Measurements from ENCODE around the gene WWP2.
A peak's percentile ranks its signal among the peaks of the same experiment; 100 is the strongest.
"Not testable (repeated sequence)": the region's sequence is repeated elsewhere in the genome, so short reads cannot be mapped to it uniquely, and the experiment has no call there.

WWP2 gene

GRCh38 chr16:69794486-69794885, 32.4 kb downstream of the WWP2 start:
- DNase-seq (ENCODE audit: low read depth, low spot score): no peak

- peak; percentile 83 for DNase-seq (ENCODE audit: low read depth, low spot score)
Measured at GRCh38 chr16:69796285-69797118, 34.4 kb downstream of the WWP2 start.

- peak; percentile 33 for DNase-seq (ENCODE audit: low read depth, low spot score)
Measured at GRCh38 chr16:69798466-69798865, 36.3 kb downstream of the WWP2 start.

- DNase-seq (ENCODE audit: low read depth, low spot score): no peak
Measured at GRCh38 chr16:69799611-69800031, 37.5 kb downstream of the WWP2 start.

- no peak for DNase-seq (ENCODE audit: low read depth, low spot score)
Measured at GRCh38 chr16:69804297-69804696, 42.2 kb downstream of the WWP2 start.

GRCh38 chr16:69806776-69807175, 44.6 kb downstream of the WWP2 start:
- DNase-seq (ENCODE audit: low read depth, low spot score): not testable (repeated sequence)

- no peak for DNase-seq (ENCODE audit: low read depth, low spot score)
Measured at GRCh38 chr16:69812688-69813014, 50.5 kb downstream of the WWP2 start.

- DNase-seq (ENCODE audit: low read depth, low spot score): no peak
Measured at GRCh38 chr16:69814078-69814477, 51.9 kb downstream of the WWP2 start.

GRCh38 chr16:69814561-69814960, 52.4 kb downstream of the WWP2 start:
- DNase-seq (ENCODE audit: low read depth, low spot score): no peak

- not testable (repeated sequence) for DNase-seq (ENCODE audit: low read depth, low spot score)
Measured at GRCh38 chr16:69815216-69815883, 53.2 kb downstream of the WWP2 start.

- no peak for DNase-seq (ENCODE audit: low read depth, low spot score)
Measured at GRCh38 chr16:69816996-69817395, 54.9 kb downstream of the WWP2 start.

- DNase-seq (ENCODE audit: low read depth, low spot score): no peak
Measured at GRCh38 chr16:69818891-69819545, 56.9 kb downstream of the WWP2 start.

- peak; percentile 77 for DNase-seq (ENCODE audit: low read depth, low spot score)
Measured at GRCh38 chr16:69820926-69821541, 58.9 kb downstream of the WWP2 start.

- DNase-seq (ENCODE audit: low read depth, low spot score): no peak
Measured at GRCh38 chr16:69821844-69822173, 59.7 kb downstream of the WWP2 start.

GRCh38 chr16:69822174-69822935, 60.2 kb downstream of the WWP2 start:
- no peak for DNase-seq (ENCODE audit: low read depth, low spot score)

GRCh38 chr16:69823831-69824563, 61.9 kb downstream of the WWP2 start:
- no peak for DNase-seq (ENCODE audit: low read depth, low spot score)

- DNase-seq (ENCODE audit: low read depth, low spot score): not testable (repeated sequence)
Measured at GRCh38 chr16:69824564-69825142, 62.5 kb downstream of the WWP2 start.

- DNase-seq (ENCODE audit: low read depth, low spot score): no peak
Measured at GRCh38 chr16:69827524-69827923, 65.4 kb downstream of the WWP2 start.

GRCh38 chr16:69829338-69829737, 67.2 kb downstream of the WWP2 start:
- no peak for DNase-seq (ENCODE audit: low read depth, low spot score)

GRCh38 chr16:69830146-69830533, 68.0 kb downstream of the WWP2 start:
- DNase-seq (ENCODE audit: low read depth, low spot score): no peak
